ENCODE measurements around the gene CRB2. TPM values are rescaled to one million over a fixed set of nuclear protein-coding genes. Genes with fewer than 3 reads are reported as not detected.

CRB2 gene
- total RNA-seq, 1 experiment from 2014 or later = 3.6 TPM

- H2AFZ ChIP-seq (ENCODE audit: low read length) = no peak overlapping the region
- no peak overlapping the region for H3K56ac ChIP-seq (ENCODE audit: insufficient read length, low read depth, low read length)
- H2BK20ac ChIP-seq (ENCODE audit: low read depth, low read length, poor library complexity, severe bottlenecking) = no peak overlapping the region
- H4K8ac ChIP-seq (replicated peaks; ENCODE audit: insufficient read length, low read depth, low read length) = no peak overlapping the region
- Mint-ChIP-seq H3K27me3 (ENCODE audit: low read depth) (no peaks in the 10 kb centered on the region; the same call in 1 of the 2 replicates), H3K9me3 (no peaks in the 10 kb centered on the region; a peak in 2 of 5 replicates), H3K27ac (peak overlapping the region in 2 of 3 experiments; percentile 57 to 59; a peak in 5 of 7 replicates), H3K4me3 (no peak overlapping the region; a peak in 1 of 5 replicates), H3K4me1 (peaks cover 26 to 39% of the 10 kb centered on the region in 2 experiments), H3K36me3 (ENCODE audit: insufficient read depth in 1 of 3, low read depth in 3 of 3) (peaks cover 5 to 9% (median 8%) of the 10 kb centered on the region in 3 experiments; a peak in 5 of 7 replicates)
- H3K4me1 ChIP-seq (ENCODE audit: insufficient read depth, low read length) = peaks cover 2% of the 10 kb centered on the region; the same call in 1 of the 2 replicates
- no peak overlapping the region for H3K23ac ChIP-seq (ENCODE audit: insufficient read length, low read depth, low read length)
- no peaks in the 10 kb centered on the region for H4K20me1 ChIP-seq (ENCODE audit: control insufficient read depth, insufficient read depth, insufficient read length)
- H3K9ac ChIP-seq (ENCODE audit: extremely low read depth, insufficient read length, low read length) = no peak overlapping the region
- no peak overlapping the region for H2BK120ac ChIP-seq (ENCODE audit: low read depth, low read length, poor library complexity, severe bottlenecking)
- WGBS (ENCODE audit: extremely low coverage, insufficient read length, low lambda C conversion rate) = no CpG with 5 or more reads among the region's 20 CpGs
- no peak overlapping the region for H3T11ph ChIP-seq (ENCODE audit: low read length)
- H4K91ac ChIP-seq (ENCODE audit: insufficient read length, low read depth, low read length) = no peak overlapping the region
- no peaks in the 10 kb centered on the region for H3K27me3 ChIP-seq (ENCODE audit: insufficient read depth, low read length)
- no peak overlapping the region for H3K14ac ChIP-seq (ENCODE audit: insufficient read depth, low read length)
- H3K79me1 ChIP-seq (ENCODE audit: insufficient read depth, low read depth, low read length, poor library complexity, severe bottlenecking) = no peaks in the 10 kb centered on the region
- no peak overlapping the region for H3K18ac ChIP-seq (ENCODE audit: insufficient read length, low read depth, low read length)
- no peaks in the 10 kb centered on the region for H3K9me3 ChIP-seq (ENCODE audit: control insufficient read depth, low read depth, low read length)
- no peak overlapping the region for H3K4me2 ChIP-seq (ENCODE audit: insufficient read depth, insufficient read length, low read length)
- no peak overlapping the region for H2BK15ac ChIP-seq (ENCODE audit: low read depth, low read length)
- no peak overlapping the region for H2AK5ac ChIP-seq (ENCODE audit: insufficient read length, low read length)
- H2BK12ac ChIP-seq (ENCODE audit: insufficient read length, low read depth, low read length) = no peak overlapping the region
- no peak for TF ChIP-seq CTCF (conservative IDR thresholded peaks at IDR 0.05)
- no peaks in the 10 kb centered on the region for H3K79me2 ChIP-seq (ENCODE audit: insufficient read depth, low read length)
- H3K23me2 ChIP-seq (ENCODE audit: insufficient read length, low read depth, low read length, poor library complexity, severe bottlenecking) = no peaks in the 10 kb centered on the region
- no peak overlapping the region for H3K27ac ChIP-seq (ENCODE audit: insufficient read length, low read depth, low read length)
- DNase-seq = no peak
- no peak overlapping the region for H2BK5ac ChIP-seq (ENCODE audit: insufficient read length, low read length)
- no peak overlapping the region for H3K4ac ChIP-seq (ENCODE audit: low read depth, low read length)
- no peak overlapping the region for H4K5ac ChIP-seq (ENCODE audit: insufficient read length, low read depth, low read length)
Observed at GRCh38 chr9:123425261-123425821, 69.3 kb downstream of the CRB2 start.

Measured in H9 (cell line).